ENCODE measurements around the gene DDX54.
"Not testable (repeated sequence)": the region's sequence is repeated elsewhere in the genome, so short reads cannot be mapped to it uniquely, and the experiment has no call there.

DDX54 gene

DNA sequence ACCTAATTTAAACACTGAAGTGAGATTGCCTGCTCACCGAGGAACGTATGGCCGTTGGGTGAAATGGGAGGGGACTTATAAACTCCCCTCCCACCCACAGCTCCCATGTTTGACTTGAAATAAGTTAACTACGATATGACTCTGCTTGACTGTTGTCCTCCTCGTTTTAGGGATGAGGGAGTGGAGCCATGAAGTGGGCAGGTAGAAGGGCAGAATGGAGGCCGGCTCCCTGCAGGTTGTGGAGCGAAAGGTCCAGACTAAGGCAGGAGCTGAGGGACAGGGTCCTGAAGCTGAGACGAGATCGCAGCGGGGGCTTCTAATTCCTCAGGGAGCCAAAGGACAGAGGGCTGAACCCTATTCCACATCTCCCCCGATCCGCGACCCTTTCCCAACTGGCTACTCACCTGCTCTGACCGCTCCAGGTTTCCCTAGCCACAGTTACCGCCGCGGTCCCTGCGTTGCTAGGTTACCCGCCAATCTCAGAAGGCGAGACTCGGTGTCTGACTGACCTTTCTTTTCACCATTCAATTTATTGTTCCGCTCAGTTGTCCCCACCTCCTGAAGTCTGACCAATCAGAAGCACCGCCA lies 35.4 kb upstream of the DDX54 start:
- DNase-seq: peak; percentile 31

- no peak for DNase-seq
These were observed 30.7 kb upstream of the DDX54 start for GRCh38 chr12:113216027-113216426.

DNA sequence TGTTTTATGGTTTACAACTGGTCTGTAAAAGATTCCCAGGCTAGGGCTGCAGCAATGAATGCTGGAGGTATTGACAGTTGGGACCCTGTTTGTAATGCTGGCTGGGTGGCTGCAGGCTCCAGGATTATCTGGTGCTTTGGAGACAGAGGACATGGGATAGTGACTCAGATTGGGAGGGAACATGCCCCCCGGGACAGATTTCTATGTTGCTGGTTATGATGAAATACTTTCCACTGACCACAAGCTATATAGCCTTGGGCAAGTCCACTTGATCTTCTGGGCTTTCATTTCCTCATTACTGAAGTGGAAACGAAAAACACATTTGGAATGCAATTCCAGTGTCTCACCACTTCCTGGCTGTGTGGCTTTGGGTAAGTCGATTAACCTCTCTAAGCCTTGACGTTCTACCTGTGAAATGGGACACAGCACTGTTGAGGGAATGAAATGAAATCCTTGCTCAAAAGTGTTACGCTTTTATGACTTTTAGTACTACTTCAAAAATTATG lies 29.7 kb upstream of the DDX54 start:
- DNase-seq: no peak

DNA sequence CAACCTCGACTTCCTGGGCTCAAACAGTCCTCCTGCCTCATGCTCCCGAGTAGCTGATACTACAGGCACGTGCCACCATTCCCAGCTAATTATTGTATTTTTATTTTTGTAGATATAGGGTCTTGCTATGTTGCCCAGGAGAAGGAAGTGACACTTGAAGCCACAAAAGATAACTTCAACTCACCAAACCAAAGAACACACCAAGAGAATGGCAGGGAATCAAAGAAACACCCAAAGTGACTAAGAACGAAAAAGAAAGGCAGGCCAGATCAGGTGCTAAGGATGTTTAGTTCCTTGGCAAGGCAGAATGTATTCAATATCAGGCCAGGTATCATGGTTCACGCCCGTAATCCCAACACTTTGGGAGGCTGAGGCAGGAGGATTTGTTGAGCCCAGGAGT lies 25.9 kb upstream of the DDX54 start:
- DNase-seq: no peak

DNA sequence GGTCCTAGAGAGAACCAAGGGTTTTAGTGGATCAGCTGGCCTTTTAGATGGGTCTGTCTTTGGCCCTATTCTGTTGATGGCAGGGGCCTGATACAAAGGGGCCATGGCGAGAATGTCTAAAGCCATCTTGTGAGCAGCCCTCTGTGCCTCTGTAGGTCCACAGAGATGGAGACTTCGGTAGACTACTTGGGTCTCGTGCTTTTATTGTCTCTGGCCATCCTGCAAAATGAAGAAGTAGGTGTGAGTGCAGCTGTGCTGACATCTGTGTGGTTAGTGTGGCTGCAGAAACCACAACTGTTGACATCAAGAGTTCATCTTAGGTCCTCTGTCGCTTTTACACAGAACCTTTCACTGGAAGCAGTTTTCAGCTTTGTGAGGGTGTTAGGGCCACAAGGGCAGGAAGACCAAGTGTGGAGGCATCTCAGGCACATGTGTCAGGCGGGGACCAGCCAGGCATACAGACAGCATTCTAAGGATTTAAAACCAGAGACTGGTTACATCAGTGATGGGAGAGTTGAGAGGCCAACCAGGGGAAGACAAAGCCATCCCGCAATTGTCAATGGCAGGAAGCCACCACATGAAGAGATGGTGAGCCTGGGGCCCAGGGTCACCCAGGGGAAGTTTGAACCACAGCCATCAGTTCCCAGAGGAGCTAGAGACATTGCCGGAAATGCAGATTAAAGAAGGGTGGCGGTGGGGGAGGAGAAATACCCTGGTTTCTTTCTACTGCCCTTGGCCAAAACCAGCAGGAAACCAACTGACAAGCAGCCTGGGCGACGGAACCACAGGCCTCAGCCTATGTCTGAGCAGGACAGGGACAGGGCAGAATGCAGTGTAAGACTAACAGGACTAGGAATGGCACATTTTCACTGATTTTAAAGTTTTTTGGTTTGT lies 23.0 kb upstream of the DDX54 start:
- DNase-seq: peak; percentile 77

GRCh38 chr12:113207613-113208040 lies 22.3 kb upstream of the DDX54 start:
- no peak for DNase-seq

GRCh38 chr12:113206802-113207201 lies 21.5 kb upstream of the DDX54 start:
- not testable (repeated sequence) for DNase-seq

DNA sequence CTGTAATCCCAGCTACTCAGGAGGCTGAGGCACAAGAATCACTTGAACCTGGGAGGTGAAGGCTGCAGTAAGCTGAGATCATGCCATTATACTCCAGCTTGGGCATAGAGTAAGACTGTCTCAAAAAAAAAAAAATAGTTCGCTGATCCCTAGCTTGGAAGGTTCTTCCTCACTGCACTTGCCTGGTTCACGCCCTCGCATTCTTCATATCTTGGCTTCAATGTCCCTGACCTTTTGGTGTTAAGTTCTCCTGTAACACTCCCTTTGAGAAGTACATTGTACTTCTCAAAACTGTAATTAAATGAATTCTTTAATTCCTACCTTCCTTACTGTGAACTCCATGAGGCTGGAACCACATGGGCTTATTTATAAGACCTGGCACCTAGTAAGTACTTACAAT lies 19.5 kb upstream of the DDX54 start:
- peak; percentile 25 for DNase-seq

DNA sequence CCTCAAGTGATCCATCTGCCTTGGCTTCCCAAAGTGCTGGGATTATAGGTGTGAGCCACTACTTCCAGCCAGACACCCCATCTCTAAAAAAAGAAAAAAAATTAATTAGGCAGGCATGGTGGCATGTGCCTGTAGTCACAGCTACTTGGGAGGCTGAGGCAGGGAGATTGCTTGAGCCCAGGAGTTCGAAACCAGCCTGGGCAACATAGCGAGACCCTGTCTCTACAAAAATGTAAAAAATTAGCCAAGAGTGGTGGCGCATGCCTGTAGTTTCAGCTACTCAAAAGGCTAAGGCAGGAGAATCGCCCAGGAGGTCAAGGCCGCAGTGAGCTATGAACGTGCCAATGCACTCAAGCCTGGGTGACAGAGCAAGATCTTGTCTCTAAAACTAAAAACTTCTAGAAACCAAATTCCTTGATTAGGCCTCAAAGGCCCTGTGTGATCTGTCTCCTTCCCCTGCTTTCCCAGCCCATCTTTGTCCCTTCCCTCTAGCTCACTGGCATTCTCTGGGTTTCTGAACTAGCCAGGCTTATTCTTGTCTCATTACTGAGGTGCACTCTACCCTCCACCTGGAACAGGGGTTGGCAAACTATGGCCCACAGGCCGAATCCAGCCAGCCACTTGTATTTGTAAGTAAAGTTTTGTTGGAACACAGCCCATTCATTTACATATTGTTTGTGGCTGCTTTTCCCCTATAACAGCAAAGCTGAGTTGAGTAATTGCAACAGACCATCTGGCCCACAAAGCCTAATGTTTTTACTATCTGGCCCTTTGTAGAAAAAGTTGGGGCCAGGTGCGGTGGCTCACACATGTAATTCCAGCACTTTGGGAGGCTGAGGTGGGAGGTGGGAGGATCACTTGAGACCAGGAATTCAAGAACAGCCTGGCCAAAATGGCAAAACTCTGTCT lies 18.8 kb upstream of the DDX54 start:
- peak; percentile 24 for DNase-seq

- peak; percentile 36 for DNase-seq
These were observed 17.2 kb upstream of the DDX54 start for GRCh38 chr12:113202300-113203075.

DNA sequence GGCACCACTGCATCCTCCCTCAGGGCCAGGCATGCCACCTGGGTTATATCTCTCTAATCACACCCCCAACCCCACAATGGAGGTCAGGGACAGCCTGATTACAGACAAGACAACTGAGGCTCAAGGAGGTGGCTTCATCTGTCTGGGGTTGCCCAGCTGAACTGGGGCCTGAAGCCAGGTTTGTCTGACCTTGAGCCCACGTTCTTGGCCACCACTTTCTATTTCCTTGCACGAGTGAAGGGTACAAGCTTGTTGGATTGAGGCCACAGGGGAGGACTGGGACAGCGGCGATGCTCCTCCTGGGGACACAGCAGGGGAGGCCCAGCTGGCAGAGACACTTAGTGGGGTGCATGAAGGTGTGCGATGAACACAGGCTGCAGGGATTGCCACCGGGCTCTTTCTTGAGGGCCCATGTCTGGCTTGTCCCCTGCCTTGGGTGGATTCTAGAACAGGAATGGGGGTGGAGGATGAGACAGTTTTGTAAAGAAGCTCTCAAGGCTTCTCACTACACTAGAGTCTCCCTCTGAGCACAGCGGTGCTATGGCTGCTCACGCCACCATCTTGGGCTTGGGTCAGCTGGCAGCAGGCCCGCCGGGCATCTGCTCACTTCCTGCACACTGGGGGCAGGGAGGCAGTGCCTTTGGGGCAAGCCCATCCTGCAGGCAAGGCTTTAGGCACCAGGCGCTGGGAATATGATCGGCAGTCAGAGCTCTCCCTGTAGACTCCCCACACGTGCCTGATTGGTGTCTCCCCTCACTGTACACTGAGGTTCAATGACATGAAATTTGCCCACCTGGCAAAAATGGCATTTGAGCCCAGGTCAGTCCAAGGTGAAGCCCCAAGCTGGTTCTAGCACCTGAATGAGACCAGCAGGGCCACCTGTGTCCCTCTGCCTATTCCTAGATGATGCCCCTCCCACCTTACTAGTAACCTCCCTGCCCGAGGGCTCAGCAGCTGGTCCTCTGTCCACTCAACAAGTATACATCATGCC lies 16.2 kb upstream of the DDX54 start:
- no peak for DNase-seq

DNA sequence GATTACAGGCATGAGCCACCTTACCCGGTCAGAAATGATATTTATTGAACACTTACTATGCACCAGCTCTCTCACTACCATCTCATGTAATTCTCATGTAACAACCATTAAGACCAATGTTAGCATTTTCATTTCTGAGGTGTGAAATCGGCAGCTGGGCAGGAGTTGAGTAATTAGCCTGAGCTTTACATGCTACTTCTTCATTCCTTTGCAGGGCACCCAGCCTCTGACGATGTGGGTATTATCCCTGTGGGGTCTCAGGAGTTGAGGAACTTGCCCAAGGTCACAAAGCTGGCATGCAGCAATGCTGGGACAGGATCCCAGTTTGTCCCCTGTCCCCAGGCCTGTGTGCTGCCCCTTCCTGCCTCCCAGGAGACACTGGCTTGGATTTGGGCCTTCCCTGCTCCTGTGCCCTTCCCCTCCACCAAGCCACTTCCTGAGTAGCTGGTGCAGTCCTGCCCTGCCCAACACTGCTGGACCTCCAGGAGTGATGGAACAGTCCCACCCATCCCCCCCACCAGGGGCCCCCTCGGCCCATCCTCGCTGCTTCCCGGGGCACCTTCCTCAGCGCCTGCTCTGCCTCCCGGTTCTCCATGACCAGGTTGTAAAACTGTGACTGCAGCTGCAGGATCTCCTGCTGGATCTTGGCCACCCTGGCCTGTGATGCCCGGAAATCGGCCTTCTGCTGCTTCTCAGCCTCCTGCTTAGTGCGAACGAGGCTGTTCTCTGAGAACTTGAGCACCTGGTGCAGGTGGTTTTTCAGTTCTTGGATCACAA lies 14.9 kb upstream of the DDX54 start:
- no peak for DNase-seq

GRCh38 chr12:113198296-113198695 lies 13.0 kb upstream of the DDX54 start:
- no peak for DNase-seq

DNA sequence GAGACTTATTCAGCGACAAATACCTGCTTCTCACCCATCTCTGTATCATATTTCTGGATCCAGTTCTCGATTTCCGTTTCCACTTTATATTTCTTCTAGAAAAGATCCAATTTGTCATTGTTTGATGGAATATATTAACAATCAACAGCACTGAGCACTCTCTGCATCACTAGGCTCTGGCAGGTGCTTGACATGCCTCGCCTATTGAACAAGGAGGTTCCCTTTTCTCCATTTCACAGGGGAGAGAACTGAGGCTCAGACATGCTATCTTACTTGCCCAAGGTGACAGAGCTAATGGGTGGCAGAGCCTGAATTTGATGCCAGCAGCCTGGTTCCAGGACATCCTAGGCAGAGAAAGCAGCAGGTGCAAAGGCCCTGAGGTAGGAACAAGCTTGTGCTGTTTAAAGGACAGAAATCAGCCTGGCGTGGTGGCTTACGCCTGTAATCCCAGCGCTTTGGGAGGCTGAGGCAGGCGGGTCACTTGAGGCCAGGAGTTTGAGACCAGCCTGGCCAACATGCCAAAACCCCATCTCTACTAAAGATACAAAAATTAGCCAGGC lies 12.3 kb upstream of the DDX54 start:
- no peak for DNase-seq

DNA sequence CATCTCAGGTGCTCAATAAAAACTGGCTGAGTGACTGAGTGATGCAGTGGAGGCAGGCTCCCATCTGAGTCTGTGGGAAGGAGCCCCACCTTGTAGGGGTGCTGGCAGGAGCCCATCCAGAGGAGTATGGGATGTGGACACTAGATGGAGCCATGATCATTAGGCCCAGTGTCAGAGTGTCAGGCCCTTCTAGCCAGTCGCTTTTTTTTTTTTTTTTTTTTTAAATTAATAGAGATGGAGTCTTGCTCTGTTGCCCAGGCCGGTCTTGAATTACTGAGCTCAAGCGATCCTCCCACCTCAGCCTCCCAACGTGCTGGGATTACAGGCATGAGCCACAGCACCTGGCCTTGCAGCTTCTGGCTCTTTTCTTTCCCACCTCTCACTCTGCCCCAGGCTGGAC lies 11.7 kb upstream of the DDX54 start:
- DNase-seq: peak; percentile 89

- no peak for DNase-seq
These were observed 11.3 kb upstream of the DDX54 start for GRCh38 chr12:113196582-113196981.

- no peak for DNase-seq
These were observed 10.3 kb upstream of the DDX54 start for GRCh38 chr12:113195598-113195997.

- DNase-seq: no peak
These were observed 9.7 kb upstream of the DDX54 start for GRCh38 chr12:113194971-113195391.

GRCh38 chr12:113191227-113191626 lies 5.9 kb upstream of the DDX54 start:
- DNase-seq: peak; percentile 89

DNA sequence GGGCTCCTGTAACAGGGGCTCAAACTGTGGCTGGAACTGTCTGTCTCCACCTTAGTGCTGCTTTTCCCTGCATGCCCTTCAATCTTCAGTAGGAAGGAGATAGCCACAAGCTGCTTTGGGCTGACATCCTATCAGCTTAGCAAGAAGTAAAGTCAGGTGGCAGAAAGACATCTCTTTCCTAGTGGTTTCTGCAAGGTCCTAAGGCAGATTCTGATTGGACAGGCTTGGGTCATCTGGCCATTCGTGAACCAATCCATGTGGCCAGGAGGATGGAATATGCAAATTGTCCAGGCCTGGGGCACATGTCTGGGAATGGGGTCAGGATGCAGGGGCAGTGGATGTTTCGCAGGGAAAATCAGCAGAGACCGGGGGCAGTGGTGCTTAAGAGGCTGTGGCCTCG lies 5.5 kb upstream of the DDX54 start:
- DNase-seq: peak; percentile 95

Measured in hematopoietic multipotent progenitor cell treated with erythropoietin and hydrocortisone succinate and interleukin-3 and kit ligand, for 8 days (in vitro differentiated cells).